A549 treated with AZD9567 at 1 μM for 4 hours (cell line): Measurements from ENCODE around the gene HSD17B7. TPM values are rescaled to one million over a fixed set of nuclear protein-coding genes. Genes with fewer than 3 reads are reported as not detected.

Source experiments
- total RNA-seq: library from RNA; stranded (reverse); fragments of 200-300 nt; extraction: Qiagen RNA extraction; gene quantifications from 5 replicates; pipeline ENCODE4 v1.2.3, GENCODE V29; 2022; ENCODE audit not compliant: insufficient read depth

HSD17B7 gene
- 8.1 to 17.8 TPM (median 9.4 TPM) in 5 replicates for total RNA-seq

GRCh38 chr1:162790303-162790984 is at the start of gene HSD17B7:
TSS of gene HSD17B7 (plus strand) at chr1:162790702. CDS start at chr1:162790801, 99 bp downstream.

GRCh38 chr1:162861101-162861500 is 70.6 kb downstream of the HSD17B7 start, which contains the start of gene CCDC190:
TSS of gene CCDC190 (minus strand) at chr1:162861175. CDS start at chr1:162859646, 1,529 bp downstream.

Other genes starting within 250 kb of the HSD17B7 start
- gene UAP1, start 229.0 kb upstream of the HSD17B7 start, total RNA-seq = 27.9 to 37.6 TPM (median 31.6 TPM) in 5 replicates
- gene DDR2, start 158.2 kb upstream of the HSD17B7 start, total RNA-seq = 0.35 to 0.81 TPM (median 0.52 TPM) in 5 replicates
- gene CCDC190, start 70.5 kb downstream of the HSD17B7 start, total RNA-seq = not detected in 5 replicates